Testis (tissue), 3 donors: Measurements from ENCODE around the gene TK2. TPM values are rescaled to one million over a fixed set of nuclear protein-coding genes. Genes with fewer than 3 reads are reported as not detected.
A peak's percentile ranks its signal among the peaks of the same experiment; 100 is the strongest.

Source experiments
- DNase-seq: peaks from one replicate; pipeline ENCODE4 v3.0.0-alpha.2; 2019
- H3K27ac ChIP-seq, 2 donors: fragments of 200-600 bp; sonication (generic); one replicate each; pipeline ENCODE4 v1.5.1; 2019
- H3K27me3 ChIP-seq: fragments of 200-600 bp; sonication (generic); one replicate; pipeline ENCODE4 v1.5.1; 2019
- H3K36me3 ChIP-seq: fragments of 200-600 bp; sonication (generic); one replicate; pipeline ENCODE4 v1.5.1; 2017; ENCODE audit warnings: low read depth; ENCODE audit errors: missing control alignments
- H3K4me1 ChIP-seq: fragments of 200-600 bp; sonication (generic); one replicate; pipeline ENCODE4 v1.5.1; 2019
- H3K4me3 ChIP-seq, 2 donors: fragments of 200-600 bp; sonication (generic); one replicate each; pipeline ENCODE4 v1.5.1; 2017 to 2019
- H3K9me3 ChIP-seq: fragments of 200-600 bp; sonication (generic); one replicate; pipeline ENCODE4 v1.5.1; 2017
- CTCF ChIP-seq, 3 experiments: fragments of 450-650 bp in 2 of 3; fragments of 200-600 bp in 1 of 3; sonication (generic) in 1 of 3; IDR thresholded peaks; one replicate each; pipeline ENCODE4 v1.5.1; 2016 to 2019; ENCODE audit warnings: antibody characterized with exemption in 3 of 3, mild to moderate bottlenecking in 2 of 3, moderate library complexity in 1 of 3
- POLR2A ChIP-seq: fragments of 450-650 bp; IDR thresholded peaks from one replicate; pipeline ENCODE4 v1.6.1; 2017; ENCODE audit warnings: antibody characterized with exemption, mild to moderate bottlenecking, moderate library complexity
- WGBS, 2 donors: methylation state at CpG; one replicate each; pipeline ENCODE4 v1.1.5; 2018; 5-methylcytosine and 5-hydroxymethylcytosine counted together
- intact Hi-C: fragments of 100-400 bp; cut with DNase I; formaldehyde crosslinking; loops from one replicate; pipeline ENCODE4 v1.15.1; 2023; ENCODE audit warnings: low total_unique reads
- polyA plus RNA-seq: library from polyadenylated mRNA; stranded (reverse); fragments of 350-450 nt; fragmentation: Illumina TruSeq; extraction: RNeasy Lipid Tissue Mini Kit (QIAGEN cat#74804); gene quantifications from one replicate; pipeline ENCODE4 v1.2.3, GENCODE V29; 2014; ENCODE audit warnings: low read depth, low replicate concordance; ENCODE audit not compliant: insufficient read depth
- total RNA-seq, 2 donors: library from RNA; depleted of rRNA; stranded (reverse); fragments of >200 nt; gene quantifications; one replicate each; pipeline ENCODE4 v1.2.3, GENCODE V29; 2016

The TK2 gene
- total and polyA plus RNA-seq, 3 donors from 2014 or later, result 51.7 to 73.4 (median 66.8) TPM

GRCh38 chr16:66513111-66513723 lies 36.7 kb downstream of the TK2 start:
- no peaks in the 10 kb centered on the region for H3K27me3 ChIP-seq
- no peak for TF ChIP-seq CTCF (IDR thresholded peaks at IDR 0.05)
- no peak for TF ChIP-seq POLR2A
- no peaks in the 10 kb centered on the region for H3K9me3 ChIP-seq
- H3K4me1 ChIP-seq, result peaks cover 33% of the 10 kb centered on the region
- intact Hi-C loops, result no loop called here
- 78 to 91% methylated on average over 8 of the region's 8 CpGs for WGBS, 2 donors
- H3K4me3 ChIP-seq, result no peak overlapping the region
- no peak overlapping the region for H3K27ac ChIP-seq
- DNase-seq, result no peak
- no peaks in the 10 kb centered on the region for H3K36me3 ChIP-seq

- peaks cover 27% of the 10 kb centered on the region for H3K4me1 ChIP-seq
- no peaks in the 10 kb centered on the region for H3K27me3 ChIP-seq
- H3K4me3 ChIP-seq, result no peak overlapping the region
- TF ChIP-seq POLR2A, result no peak
- no peak for TF ChIP-seq CTCF (IDR thresholded peaks at IDR 0.05)
- WGBS, 2 donors, result 86 to 87% methylated on average over 15 of the region's 15 CpGs
- peak overlapping the region in 1 of 2 donors; percentile 75 for H3K27ac ChIP-seq
- no peaks in the 10 kb centered on the region for H3K9me3 ChIP-seq
- no peak for DNase-seq
- intact Hi-C loops, result no loop called here
- no peaks in the 10 kb centered on the region for H3K36me3 ChIP-seq
These were observed 37.4 kb downstream of the TK2 start for GRCh38 chr16:66512272-66513110.

- Histone ChIP-seq H3K9me3 (no peaks in the 10 kb centered on the region), H3K27ac (peak overlapping the region; percentile 4 to 75), H3K27me3 (no peaks in the 10 kb centered on the region), H3K36me3 (no peaks in the 10 kb centered on the region), H3K4me1 (peaks cover 20% of the 10 kb centered on the region), H3K4me3 (no peak overlapping the region)
- no peak for DNase-seq
- intact Hi-C loops, result no loop called here
- WGBS, 2 donors, result 62 to 63% methylated on average over 12 to 13 of the region's 13 CpGs
- no peak for TF ChIP-seq CTCF (IDR thresholded peaks at IDR 0.05)
- no peak for TF ChIP-seq POLR2A
These were observed 38.2 kb downstream of the TK2 start for GRCh38 chr16:66511602-66512271.

DNA sequence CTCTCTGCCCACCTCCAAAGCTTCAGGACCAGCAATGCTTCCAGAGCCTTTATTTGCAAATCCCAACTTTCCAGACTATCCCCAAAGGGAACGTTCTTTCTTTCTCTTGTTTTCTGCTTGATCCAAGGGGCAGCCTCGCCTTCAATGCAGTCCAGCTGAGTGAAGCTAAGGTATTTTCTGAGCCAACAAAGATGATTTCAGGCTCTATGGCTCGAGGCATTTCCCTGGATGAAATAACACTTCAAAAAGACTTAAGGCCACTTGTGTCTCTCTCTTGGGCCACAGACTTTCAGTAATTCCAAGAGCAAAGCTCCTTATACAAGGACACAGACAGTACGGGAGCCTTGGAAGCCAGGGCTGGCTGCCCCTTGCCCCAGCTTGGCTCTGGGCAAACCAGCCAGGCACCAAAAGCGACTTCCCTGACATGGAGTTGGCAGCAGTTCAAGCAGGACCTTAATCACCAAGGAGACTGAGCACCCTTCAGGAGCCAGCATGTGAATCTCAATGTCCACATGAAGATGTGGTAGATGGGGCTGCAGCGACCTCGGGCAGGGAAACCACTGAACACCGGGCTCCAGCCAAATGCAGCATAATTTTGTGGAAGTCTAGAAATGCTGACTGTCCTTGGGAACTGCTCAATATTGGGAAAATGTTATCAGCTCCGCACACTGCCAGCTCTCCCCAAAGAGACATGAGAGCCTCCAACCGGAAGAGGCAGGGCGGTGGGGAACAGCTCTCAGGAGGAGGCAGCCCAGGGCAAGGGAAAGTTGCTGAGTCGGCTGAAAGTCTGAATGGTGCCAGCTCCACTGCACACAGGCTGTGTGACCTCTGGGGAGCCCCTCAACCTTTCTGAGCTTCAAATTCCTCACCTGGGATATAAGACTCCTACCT lies 39.0 kb downstream of the TK2 start:
- TF ChIP-seq POLR2A (no peak), CTCF (IDR thresholded peaks at IDR 0.05) (no peak)
- peak; percentile 52 for DNase-seq
- WGBS, 2 donors, result 42 to 49% methylated on average over 11 to 12 of the region's 12 CpGs
- H3K9me3 ChIP-seq, result no peaks in the 10 kb centered on the region
- peaks cover 13% of the 10 kb centered on the region for H3K4me1 ChIP-seq
- H3K36me3 ChIP-seq, result no peaks in the 10 kb centered on the region
- no peaks in the 10 kb centered on the region for H3K27me3 ChIP-seq
- intact Hi-C loops, result no loop called here
- peak overlapping the region; percentile 4 to 75 for H3K27ac ChIP-seq
- H3K4me3 ChIP-seq, result no peak overlapping the region
